ENCODE results near the gene ZBTB47.
A peak's percentile ranks its signal among the peaks of the same experiment; 100 is the strongest.

ZBTB47 gene

GRCh38 chr3:42701371-42702065 lies 48.0 kb downstream of the ZBTB47 start:
- peak; percentile 55 for DNase-seq

GRCh38 chr3:42702066-42702951 lies 48.8 kb downstream of the ZBTB47 start, which contains the start of gene HHATL:
Gene HHATL (minus strand): TSS chr3:42702798. CDS start chr3:42700826, 1,972 bp downstream.
- no peak for DNase-seq

- DNase-seq: no peak
Observed at GRCh38 chr3:42702982-42703694, 49.6 kb downstream of the ZBTB47 start.

GRCh38 chr3:42703695-42704025 lies 50.2 kb downstream of the ZBTB47 start:
- DNase-seq: no peak

- DNase-seq: no peak
Observed at GRCh38 chr3:42704136-42704841, 50.8 kb downstream of the ZBTB47 start.

- no peak for DNase-seq
Observed at GRCh38 chr3:42705058-42705767, 51.7 kb downstream of the ZBTB47 start.

- no peak for DNase-seq
Observed at GRCh38 chr3:42705962-42706585, 52.6 kb downstream of the ZBTB47 start.

GRCh38 chr3:42706721-42707619 lies 53.5 kb downstream of the ZBTB47 start:
- no peak for DNase-seq

- no peak for DNase-seq
Observed at GRCh38 chr3:42707620-42708355, 54.3 kb downstream of the ZBTB47 start.

GRCh38 chr3:42708611-42709151 lies 55.2 kb downstream of the ZBTB47 start:
- DNase-seq: no peak

GRCh38 chr3:42709621-42710020 lies 56.1 kb downstream of the ZBTB47 start:
- no peak for DNase-seq

GRCh38 chr3:42710323-42711021 lies 57.0 kb downstream of the ZBTB47 start:
- DNase-seq: no peak

- DNase-seq: no peak
Observed at GRCh38 chr3:42711491-42712343, 58.2 kb downstream of the ZBTB47 start.

GRCh38 chr3:42712344-42712648 lies 58.8 kb downstream of the ZBTB47 start:
- DNase-seq: no peak

- DNase-seq: no peak
Observed at GRCh38 chr3:42712688-42713372, 59.3 kb downstream of the ZBTB47 start.

- DNase-seq: no peak
Observed at GRCh38 chr3:42713747-42714146, 60.2 kb downstream of the ZBTB47 start.

- DNase-seq: no peak
Observed at GRCh38 chr3:42714171-42714852, 60.8 kb downstream of the ZBTB47 start.

All from stimulated activated CD4-positive, alpha-beta T cell treated with anti-CD3 and anti-CD28 coated beads, Interleukin-4, amount 100 ng/mL, for 1 hour (primary cell).